SH-SY5Y (cell line): ENCODE results near the gene SLC4A11.

Source experiments
- GATA2 ChIP-seq: IDR thresholded peaks from 2 replicates; pipeline ENCODE4 v1.6.1; 2011; ENCODE audit warnings: mild to moderate bottlenecking, low read depth, low read length
- GATA3 ChIP-seq: IDR thresholded peaks from 2 replicates; pipeline ENCODE4 v1.6.1; 2011; ENCODE audit warnings: low read depth, mild to moderate bottlenecking, low read length, moderate library complexity

The SLC4A11 gene

GRCh38 chr20:3255728-3256127 is 16.7 kb upstream of the SLC4A11 start:
- TF ChIP-seq GATA3 (no peak), GATA2 (no peak)

GRCh38 chr20:3251806-3252205 is 12.8 kb upstream of the SLC4A11 start:
- no peak for TF ChIP-seq GATA3
- no peak for TF ChIP-seq GATA2

GRCh38 chr20:3250091-3250504 is 11.1 kb upstream of the SLC4A11 start:
- TF ChIP-seq GATA3 (no peak), GATA2 (no peak)

GRCh38 chr20:3248993-3249347 is 10.0 kb upstream of the SLC4A11 start:
- no peak for TF ChIP-seq GATA2
- TF ChIP-seq GATA3, result no peak

GRCh38 chr20:3248167-3248992 is 9.4 kb upstream of the SLC4A11 start:
- TF ChIP-seq GATA2 (no peak), GATA3 (no peak)

GRCh38 chr20:3247638-3248037 is 8.6 kb upstream of the SLC4A11 start:
- TF ChIP-seq GATA2 (no peak), GATA3 (no peak)

- TF ChIP-seq GATA3, result no peak
- TF ChIP-seq GATA2, result no peak
Measured at GRCh38 chr20:3246682-3247081, 7.7 kb upstream of the SLC4A11 start.

GRCh38 chr20:3245711-3246110 is 6.7 kb upstream of the SLC4A11 start:
- TF ChIP-seq GATA2 (no peak), GATA3 (no peak)

- no peak for TF ChIP-seq GATA2
- no peak for TF ChIP-seq GATA3
Measured at GRCh38 chr20:3245156-3245555, 6.2 kb upstream of the SLC4A11 start.

GRCh38 chr20:3244613-3245012 is 5.6 kb upstream of the SLC4A11 start:
- TF ChIP-seq GATA2, result no peak
- TF ChIP-seq GATA3, result no peak

GRCh38 chr20:3243718-3244358 is 4.8 kb upstream of the SLC4A11 start:
- TF ChIP-seq GATA3, result no peak
- no peak for TF ChIP-seq GATA2

- no peak for TF ChIP-seq GATA3
- TF ChIP-seq GATA2, result no peak
Measured at GRCh38 chr20:3242172-3242692, 3.2 kb upstream of the SLC4A11 start.

GRCh38 chr20:3240776-3241363 is 1.9 kb upstream of the SLC4A11 start:
- TF ChIP-seq GATA2, result no peak
- no peak for TF ChIP-seq GATA3
